Measurements from ENCODE around the gene TPD52L2.

GRCh38 chr20:63878899-63879663 lies 14.0 kb downstream of the TPD52L2 start:
- TF ChIP-seq POLR2A (IDR thresholded peaks at IDR 0.05; ENCODE audit: low read length) (no peak), GATA1 (IDR thresholded peaks at IDR 0.05; ENCODE audit: low read depth, low read length) (no peak)

Data from erythroblast (primary cell).